Liver (tissue), 3 donors: ENCODE results near the gene NLGN1.

Experiments used
- CTCF ChIP-seq: fragments of 150-350 bp; IDR thresholded peaks from 2 replicates; pipeline ENCODE4 v1.5.1; 2017; ENCODE audit warnings: improper control_type of control experiment, low read depth, low read length; ENCODE audit not compliant: missing input control
- EGR1 ChIP-seq, 2 donors: IDR thresholded peaks; 2 replicates each; pipeline ENCODE4 v1.6.1; 2016 to 2018; ENCODE audit warnings: antibody characterized with exemption in 2 of 2, low read depth in 2 of 2
- RAD21 ChIP-seq, 2 donors: IDR thresholded peaks; 2 replicates each; pipeline ENCODE4 v1.6.1; 2016; ENCODE audit warnings: antibody characterized with exemption in 2 of 2, mild to moderate bottlenecking in 2 of 2
- TAF1 ChIP-seq: conservative IDR thresholded peaks from 2 replicates; pipeline ENCODE4 v1.6.1; 2016; ENCODE audit warnings: antibody characterized with exemption, mild to moderate bottlenecking
- donor health status: healthy.
- donor health status: healthy.

- TF ChIP-seq CTCF (no peak), TAF1 (no peak), RAD21 (IDR thresholded peaks at IDR 0.05) (no peak), EGR1 (IDR thresholded peaks at IDR 0.05; ENCODE audit: low read depth in 2 of 2) (no peak)
Observed at GRCh38 chr3:173976281-173976680, 578.7 kb downstream of the NLGN1 start.
